ENCODE measurements around the gene TCTN1. TPM values are rescaled to one million over a fixed set of nuclear protein-coding genes. Genes with fewer than 3 reads are reported as not detected.

Gene TCTN1
- total RNA-seq, 1 experiment from 2014 or later = 15.7 TPM

DNA sequence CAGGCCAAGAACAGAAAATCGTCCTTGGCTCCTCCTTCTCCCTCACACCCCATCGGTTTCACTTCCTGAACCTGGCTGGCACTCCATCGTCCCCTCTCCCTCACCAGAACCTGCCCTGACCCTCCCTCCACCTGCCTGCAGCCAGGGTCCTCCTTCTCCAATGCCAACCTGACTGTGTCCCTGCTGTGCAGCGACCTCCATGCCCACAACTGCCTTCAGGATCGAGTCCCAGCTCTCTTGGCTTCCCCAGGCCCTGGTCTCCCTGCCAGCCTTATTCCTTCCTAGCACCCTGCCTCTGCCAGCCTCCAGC is 55.2 kb downstream of the TCTN1 start:
- no peak overlapping the region for H3K27ac ChIP-seq
- no peaks in the 10 kb centered on the region for H3K27me3 ChIP-seq
- H3K9me3 ChIP-seq (replicated peaks) = peaks cover 3% of the 10 kb centered on the region
- H3K36me3 ChIP-seq = no peaks in the 10 kb centered on the region
- no peak overlapping the region for H3K4me3 ChIP-seq
- DNase-seq = no peak
- H3K4me1 ChIP-seq = no peaks in the 10 kb centered on the region

DNA sequence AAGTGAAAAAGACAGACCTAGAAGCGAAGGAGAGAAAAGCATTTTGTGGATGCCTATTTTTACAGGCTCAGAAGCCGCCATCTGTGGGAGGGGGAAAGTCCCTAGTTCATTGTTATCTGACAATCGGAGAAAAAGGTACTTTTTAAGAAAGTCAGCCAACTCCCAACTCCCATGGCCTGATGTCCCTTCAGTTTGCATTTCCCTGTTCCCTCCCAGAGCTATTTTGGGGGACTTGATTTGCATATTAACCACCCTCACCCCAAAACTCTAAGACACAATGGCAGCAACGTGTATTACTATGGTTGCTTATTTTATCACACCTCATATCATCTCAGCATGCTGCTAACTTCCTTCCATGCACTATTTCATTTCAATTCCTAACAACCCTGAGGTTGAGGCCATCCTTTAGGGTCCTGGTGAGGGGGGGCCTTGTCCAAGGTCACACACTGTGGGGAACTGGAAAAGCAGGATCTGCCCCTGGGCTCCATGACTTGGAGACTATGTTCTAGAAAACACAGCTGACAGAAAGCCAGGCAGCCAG is 56.3 kb downstream of the TCTN1 start:
- Histone ChIP-seq H3K9me3 (replicated peaks) (0 out of 2 replicates have a peak, but pooled peaks cover 2% of the 10 kb centered on the region), H3K27me3 (no peaks in the 10 kb centered on the region), H3K4me3 (no peak overlapping the region), H3K4me1 (no peaks in the 10 kb centered on the region), H3K27ac (no peak overlapping the region), H3K36me3 (no peaks in the 10 kb centered on the region)
- DNase-seq = no peak

DNA sequence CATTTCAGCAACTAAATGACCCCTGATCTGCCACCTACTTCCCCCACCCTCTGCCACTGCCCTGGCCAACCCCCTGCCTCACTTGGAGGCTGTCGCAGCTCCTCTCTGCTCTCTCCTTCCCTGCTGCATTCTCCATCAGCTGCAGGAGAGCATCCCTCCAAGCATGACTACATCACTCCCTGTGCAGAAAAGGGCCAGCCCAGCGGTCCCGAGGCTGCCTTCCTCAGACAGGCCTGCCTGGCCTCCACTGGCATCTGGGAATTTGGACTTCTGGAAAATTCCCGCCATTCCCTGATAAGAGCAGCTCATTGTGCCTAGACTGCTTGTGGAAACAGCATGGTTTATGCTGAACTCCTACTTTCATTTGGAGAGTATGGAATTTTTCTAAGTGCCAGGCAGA is 62.2 kb downstream of the TCTN1 start:
- peaks cover 10% of the 10 kb centered on the region for H3K4me1 ChIP-seq
- H3K4me3 ChIP-seq = no peak overlapping the region
- 0 out of 2 replicates have a peak, but pooled peaks cover 2% of the 10 kb centered on the region for H3K9me3 ChIP-seq (replicated peaks)
- H3K27ac ChIP-seq = no peak overlapping the region
- H3K36me3 ChIP-seq = no peaks in the 10 kb centered on the region
- H3K27me3 ChIP-seq = no peaks in the 10 kb centered on the region
- no peak for DNase-seq

DNA sequence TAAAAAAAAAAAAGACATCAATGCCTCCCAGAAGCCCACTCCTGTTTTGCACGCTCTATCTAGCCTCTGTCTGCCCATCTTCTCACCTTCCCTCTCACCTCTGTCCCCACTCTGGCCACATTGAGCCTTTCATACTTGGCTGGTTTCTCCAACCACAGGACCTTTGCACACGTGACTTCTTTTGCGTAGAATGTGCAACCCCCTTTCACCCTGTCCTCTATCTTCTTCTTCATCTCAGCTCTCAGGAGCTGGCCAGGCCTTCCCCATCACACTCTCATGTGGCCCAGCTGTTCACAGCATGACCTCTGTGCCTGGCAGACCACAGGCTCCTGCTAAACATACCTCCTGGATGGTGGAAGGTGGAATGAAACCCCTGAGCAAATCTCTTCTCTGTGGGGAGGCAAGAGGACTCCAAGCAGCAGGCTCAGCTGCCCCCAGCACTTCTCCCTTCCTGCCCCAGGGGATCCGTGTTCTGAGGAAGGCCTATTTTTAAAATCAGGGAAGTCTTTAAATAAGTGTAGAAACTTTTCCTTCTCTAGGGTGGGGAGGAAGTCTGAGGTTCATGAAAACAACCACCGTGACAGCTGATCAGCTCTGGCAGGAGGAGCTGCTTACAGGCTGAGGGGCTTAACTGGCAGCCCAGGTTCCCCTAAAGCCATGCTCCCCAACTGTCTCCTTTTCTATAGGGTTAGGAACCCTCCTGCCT is 63.4 kb downstream of the TCTN1 start:
- peak; percentile 71 to 78 for DNase-seq
- Histone ChIP-seq H3K4me1 (peaks cover 10% of the 10 kb centered on the region), H3K9me3 (replicated peaks) (0 out of 2 replicates have a peak, but pooled peaks cover 2% of the 10 kb centered on the region), H3K27me3 (no peaks in the 10 kb centered on the region), H3K36me3 (no peaks in the 10 kb centered on the region), H3K4me3 (no peak overlapping the region), H3K27ac (no peak overlapping the region)

DNA sequence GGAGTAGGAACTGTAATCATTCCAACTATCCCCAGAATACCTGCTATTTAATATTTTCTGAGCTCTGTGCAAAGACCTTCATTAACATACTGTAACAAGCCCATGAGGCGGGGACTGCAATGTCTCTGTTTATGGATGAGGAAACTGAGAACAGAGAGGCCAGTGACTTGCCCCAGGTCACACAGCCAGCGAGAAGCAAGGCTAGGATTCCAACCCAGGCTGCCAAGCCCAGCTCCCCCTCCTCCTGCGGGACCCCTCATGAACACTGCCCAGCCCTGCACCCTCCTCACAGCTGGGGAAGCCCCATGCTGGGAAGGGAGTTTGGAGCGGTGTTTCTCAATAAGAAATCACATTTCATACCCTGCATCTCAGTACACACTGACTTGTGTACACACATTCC is 64.1 kb downstream of the TCTN1 start:
- DNase-seq = no peak
- peaks cover 10% of the 10 kb centered on the region for H3K4me1 ChIP-seq
- no peak overlapping the region for H3K4me3 ChIP-seq
- H3K27ac ChIP-seq = no peak overlapping the region
- no peaks in the 10 kb centered on the region for H3K36me3 ChIP-seq
- H3K27me3 ChIP-seq = no peaks in the 10 kb centered on the region
- 0 out of 2 replicates have a peak, but pooled peaks cover 2% of the 10 kb centered on the region for H3K9me3 ChIP-seq (replicated peaks)

DNA sequence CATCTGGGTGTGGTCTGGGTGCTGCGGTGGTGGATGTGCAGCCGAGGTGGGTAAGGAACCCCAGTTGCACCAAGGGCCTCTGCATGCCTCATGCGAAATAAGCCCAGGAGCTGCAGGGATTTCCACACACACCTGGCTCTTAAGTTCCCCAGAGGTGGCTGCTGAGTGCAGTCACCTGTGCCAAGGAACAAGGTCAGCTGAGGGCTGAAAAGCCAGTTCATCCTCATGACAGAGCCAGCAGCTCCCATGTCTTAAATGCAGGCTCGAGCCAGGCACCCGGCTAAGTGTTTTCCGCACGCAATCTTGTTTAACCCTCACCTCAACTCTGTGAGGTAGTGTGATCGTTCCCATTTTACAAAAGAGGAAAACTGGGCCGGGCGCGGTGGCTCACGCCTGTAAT is 65.3 kb downstream of the TCTN1 start:
- H3K36me3 ChIP-seq = no peaks in the 10 kb centered on the region
- 0 out of 2 replicates have a peak, but pooled peaks cover 2% of the 10 kb centered on the region for H3K9me3 ChIP-seq (replicated peaks)
- H3K4me3 ChIP-seq = no peak overlapping the region
- H3K27me3 ChIP-seq = no peaks in the 10 kb centered on the region
- peaks cover 10% of the 10 kb centered on the region for H3K4me1 ChIP-seq
- no peak for DNase-seq
- no peak overlapping the region for H3K27ac ChIP-seq

DNA sequence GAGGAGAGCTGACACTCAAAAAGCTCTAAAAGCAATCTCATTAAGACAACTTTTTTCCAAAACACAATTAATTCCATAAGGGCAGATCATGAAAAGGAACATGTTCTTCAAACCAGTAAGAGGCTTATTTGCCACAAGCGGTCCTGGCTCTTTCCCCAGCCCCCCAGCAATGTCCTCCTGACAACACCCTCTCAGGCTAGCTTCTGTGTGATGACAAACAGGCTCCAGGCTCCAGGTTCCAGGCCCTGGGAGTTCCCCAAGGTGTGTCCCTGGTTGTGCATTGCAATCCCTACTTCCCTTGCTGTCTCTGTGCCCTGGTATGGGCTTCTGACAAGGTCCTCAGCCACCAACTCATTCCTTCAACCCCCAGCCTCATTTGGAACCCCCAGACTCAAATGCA is 66.1 kb downstream of the TCTN1 start:
- H3K4me3 ChIP-seq = no peak overlapping the region
- no peak for DNase-seq
- H3K27me3 ChIP-seq = no peaks in the 10 kb centered on the region
- H3K9me3 ChIP-seq (replicated peaks) = no peaks in the 10 kb centered on the region
- peaks cover 10% of the 10 kb centered on the region for H3K4me1 ChIP-seq
- H3K36me3 ChIP-seq = no peaks in the 10 kb centered on the region
- no peak overlapping the region for H3K27ac ChIP-seq

DNA sequence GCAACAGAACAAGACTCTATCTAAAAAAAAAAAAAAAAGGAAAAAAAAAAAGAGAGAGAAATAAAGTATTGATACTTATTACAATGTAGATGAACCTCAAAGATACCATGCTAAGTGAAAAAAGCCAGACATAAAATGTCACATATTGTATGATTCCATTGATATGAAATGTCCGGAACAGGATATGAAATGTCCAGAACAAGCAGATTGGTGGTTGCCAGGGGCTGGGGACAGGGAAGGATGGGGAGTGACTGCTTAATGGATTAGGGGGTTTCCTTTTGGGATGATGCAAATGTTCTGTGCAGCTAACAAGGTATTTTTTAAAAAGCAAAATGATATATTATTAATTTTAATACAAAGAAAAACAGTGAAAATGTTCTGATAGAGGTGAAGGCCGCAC is 70.0 kb downstream of the TCTN1 start:
- Histone ChIP-seq H3K36me3 (no peaks in the 10 kb centered on the region), H3K9me3 (replicated peaks) (no peaks in the 10 kb centered on the region), H3K27me3 (no peaks in the 10 kb centered on the region), H3K4me3 (no peak overlapping the region), H3K4me1 (no peaks in the 10 kb centered on the region), H3K27ac (no peak overlapping the region)
- DNase-seq = no peak

DNA sequence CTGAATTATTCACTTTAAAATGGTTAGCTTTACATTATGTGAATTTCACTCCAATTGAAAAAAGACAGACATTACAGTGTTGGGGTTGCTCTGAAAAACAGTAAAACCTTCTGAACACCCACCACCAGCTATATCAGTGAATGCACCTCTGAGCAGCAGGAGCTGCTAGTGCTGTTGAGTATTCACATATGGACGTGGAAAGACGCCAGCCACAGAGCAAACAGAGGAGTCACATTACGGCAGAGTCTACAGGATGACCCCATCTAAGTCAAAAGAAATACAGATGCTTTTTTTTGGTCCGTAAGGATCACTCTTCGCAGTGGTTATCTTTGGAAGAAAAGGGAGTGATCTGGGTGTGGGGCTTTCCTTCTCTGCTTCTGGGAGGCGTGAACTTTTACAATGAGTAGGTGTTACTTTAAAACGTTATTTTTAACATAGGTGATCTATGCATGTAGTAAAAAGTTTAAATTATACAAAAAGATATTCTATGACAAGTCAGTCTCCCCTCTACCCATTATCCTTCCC is 70.4 kb downstream of the TCTN1 start:
- Histone ChIP-seq H3K4me1 (no peaks in the 10 kb centered on the region), H3K27me3 (no peaks in the 10 kb centered on the region), H3K27ac (no peak overlapping the region), H3K9me3 (replicated peaks) (no peaks in the 10 kb centered on the region), H3K4me3 (no peak overlapping the region), H3K36me3 (no peaks in the 10 kb centered on the region)
- peak in 1 of 2 experiments; percentile 37 for DNase-seq

DNA sequence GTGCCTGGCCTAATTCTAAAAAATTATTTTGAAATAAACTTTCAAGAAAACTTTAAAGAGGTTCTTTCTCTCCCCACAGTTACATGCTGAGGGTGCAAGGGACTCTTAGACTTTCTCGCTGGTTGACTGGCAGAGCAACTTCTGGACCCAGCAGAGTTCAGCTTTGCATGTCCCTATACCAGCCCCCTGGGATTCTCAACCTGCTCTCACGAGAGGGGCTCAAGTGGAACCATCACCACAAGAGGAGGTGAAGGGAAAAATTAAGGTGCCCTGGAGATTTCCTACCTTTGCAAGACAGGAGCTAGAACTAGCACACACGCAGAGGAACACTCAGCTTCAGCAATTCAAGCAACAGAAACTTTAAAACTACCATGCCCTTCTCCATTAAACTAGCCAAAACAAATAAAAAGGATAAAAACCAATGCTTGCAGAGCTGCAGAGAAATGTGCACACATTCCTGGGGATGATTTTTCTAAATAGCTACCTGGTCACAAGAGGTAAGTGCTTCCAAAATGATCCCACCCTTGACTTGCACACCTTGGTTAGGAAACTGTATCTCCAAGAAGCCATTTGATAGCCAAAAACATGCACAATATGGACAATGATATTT is 72.5 kb downstream of the TCTN1 start:
- Histone ChIP-seq H3K4me3 (no peak overlapping the region), H3K27me3 (no peaks in the 10 kb centered on the region), H3K4me1 (no peaks in the 10 kb centered on the region), H3K27ac (no peak overlapping the region), H3K9me3 (replicated peaks) (no peaks in the 10 kb centered on the region), H3K36me3 (no peaks in the 10 kb centered on the region)
- no peak for DNase-seq

DNA sequence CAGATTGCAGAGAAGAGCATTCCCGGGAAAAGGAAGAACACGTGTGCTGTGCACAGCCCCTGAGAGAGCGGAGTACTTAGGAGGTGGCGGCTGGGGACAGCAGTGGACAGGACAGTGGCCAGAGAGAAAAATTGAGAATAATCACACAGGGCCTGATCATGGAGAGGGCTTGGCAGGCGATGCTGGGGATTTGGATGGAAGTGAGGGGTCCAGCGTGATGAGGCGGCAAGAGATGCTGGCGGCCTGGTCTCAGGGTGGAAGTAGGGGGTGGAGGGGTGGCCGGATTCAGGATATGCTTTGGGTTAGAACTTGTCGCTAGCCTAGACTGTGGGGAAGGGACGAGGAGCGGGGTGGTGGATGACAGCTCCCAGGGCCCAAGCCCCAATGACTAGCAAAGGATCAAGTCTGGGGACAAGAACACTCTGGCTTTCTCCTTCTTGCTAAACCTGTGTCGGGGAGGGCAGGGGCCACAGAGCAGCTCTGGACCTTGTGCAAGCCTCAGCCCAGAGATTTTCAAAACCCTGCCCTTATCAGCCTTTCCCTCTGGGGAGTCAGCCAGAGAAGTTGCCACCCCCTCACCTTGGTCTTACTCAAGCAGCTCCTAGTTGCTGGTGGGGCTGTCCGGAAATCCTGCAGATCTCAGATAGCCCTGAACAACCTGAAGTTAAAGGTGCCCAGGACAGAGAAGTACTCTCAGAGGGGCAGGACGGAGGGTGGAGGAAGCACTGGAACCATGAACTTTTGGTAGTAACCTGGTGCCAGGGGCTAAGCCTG is 73.7 kb downstream of the TCTN1 start:
- no peak overlapping the region for H3K27ac ChIP-seq
- no peak for DNase-seq
- H3K4me3 ChIP-seq = no peak overlapping the region
- H3K4me1 ChIP-seq = no peaks in the 10 kb centered on the region
- H3K36me3 ChIP-seq = no peaks in the 10 kb centered on the region
- no peaks in the 10 kb centered on the region for H3K9me3 ChIP-seq (replicated peaks)
- H3K27me3 ChIP-seq = no peaks in the 10 kb centered on the region

DNA sequence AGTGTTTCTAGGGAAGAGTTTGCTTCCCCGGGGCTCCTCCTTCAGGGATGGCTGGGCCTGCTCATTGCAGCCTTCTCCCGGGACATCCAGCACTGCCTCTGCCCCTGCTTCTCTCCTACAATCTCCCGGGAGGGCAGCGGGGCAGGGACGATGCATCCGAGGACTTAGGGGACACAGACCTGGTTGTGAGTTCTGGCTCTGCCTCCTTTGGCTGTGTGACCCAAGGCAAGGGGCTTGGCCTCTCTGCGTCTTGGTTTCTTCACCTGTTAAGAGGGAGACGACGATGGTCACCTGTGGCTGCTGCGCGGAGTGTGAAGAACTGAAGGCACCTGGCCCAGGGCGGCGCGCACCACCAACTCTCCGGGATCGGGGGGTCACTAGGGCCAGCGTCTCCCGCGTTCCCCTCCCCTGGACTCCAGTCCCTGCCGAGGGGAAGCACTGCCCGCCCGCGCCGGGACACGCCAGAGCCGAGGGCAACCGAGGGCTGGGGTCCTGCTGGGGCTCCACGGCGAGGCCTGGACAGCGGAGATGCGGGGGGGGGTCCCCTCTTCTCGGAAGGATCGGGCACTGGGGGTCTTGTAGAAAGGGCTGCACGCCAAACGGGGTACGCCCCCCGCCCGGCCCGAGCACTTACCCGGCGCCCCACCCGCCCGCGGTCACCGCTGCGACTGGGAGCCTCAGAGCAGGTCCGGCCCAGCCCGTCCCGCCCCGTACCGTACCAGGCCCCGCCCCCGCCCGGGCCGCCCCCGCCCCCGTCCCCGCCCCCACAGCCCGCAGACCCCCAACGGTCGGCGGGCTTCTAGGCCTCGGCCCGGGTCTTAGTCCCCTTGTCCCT is 74.7 kb downstream of the TCTN1 start, which contains the start of gene HVCN1:
TSS of gene HVCN1 (minus strand) at position 670 of the 835 bp plus-strand sequence. CDS start 5,870 bp downstream, outside the sequence.
- Histone ChIP-seq H3K27ac (peak within 1 kb of the TSS; percentile 49), H3K4me1 (no peaks in the 10 kb centered on the region), H3K36me3 (no peaks in the 10 kb centered on the region), H3K9me3 (replicated peaks) (no peaks in the 10 kb centered on the region), H3K4me3 (peak within 1 kb of the TSS; percentile 53), H3K27me3 (no peaks in the 10 kb centered on the region)
- peak in 1 of 2 experiments; percentile 7 for DNase-seq

DNA sequence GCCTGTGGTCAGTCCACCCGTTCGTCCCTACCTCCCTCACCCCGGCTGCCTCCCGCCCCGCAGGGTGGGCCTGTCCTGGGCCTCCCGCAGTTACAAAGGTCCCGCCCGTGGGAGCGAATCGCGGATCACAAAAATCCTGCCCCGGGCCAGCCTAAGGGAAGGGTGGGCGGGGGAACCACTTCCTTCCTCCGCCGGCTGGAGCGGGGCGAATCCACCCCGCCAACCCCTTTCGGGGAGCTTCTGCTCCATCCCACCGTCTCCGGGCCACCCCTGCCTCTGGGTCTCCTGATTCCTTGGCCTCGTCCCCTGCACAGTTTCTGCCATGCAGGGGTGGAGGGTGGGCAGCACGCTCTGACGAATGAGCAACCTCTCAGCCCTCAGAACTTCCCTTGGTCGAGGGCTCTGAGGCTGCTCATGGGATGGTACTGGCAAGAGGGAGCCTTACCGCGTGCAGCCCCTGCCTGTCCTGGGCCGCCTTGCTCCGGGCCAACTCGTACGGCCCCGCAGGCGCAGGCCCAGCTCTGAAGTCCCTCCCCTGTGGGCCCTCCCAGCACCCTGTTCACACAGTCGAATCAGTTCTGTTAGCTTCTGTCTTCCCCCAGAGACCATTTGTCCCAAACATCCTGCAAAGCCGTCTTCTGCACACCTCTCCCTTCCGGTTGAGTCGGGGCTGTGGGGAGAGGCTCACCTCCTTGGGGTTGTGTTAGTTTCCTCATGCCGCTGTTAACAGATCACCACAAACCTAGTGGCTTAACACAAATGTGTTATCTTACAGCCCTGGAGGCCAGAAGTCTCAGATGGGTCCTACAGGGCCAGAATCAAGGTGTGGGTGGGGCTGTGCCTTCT is 75.6 kb downstream of the TCTN1 start:
- peak overlapping the region; percentile 53 for H3K4me3 ChIP-seq

More for the DNA sequence above, 75.6 kb downstream of the TCTN1 start:
- Histone ChIP-seq H3K9me3 (replicated peaks) (no peaks in the 10 kb centered on the region), H3K36me3 (no peaks in the 10 kb centered on the region), H3K27ac (peak overlapping the region; percentile 49), H3K27me3 (no peaks in the 10 kb centered on the region), H3K4me1 (no peaks in the 10 kb centered on the region)
- peak; percentile 44 to 47 for DNase-seq

Data from SJCRH30 (cell line).